ENCODE data around the gene GEMIN5. TPM values are rescaled to one million over a fixed set of nuclear protein-coding genes. Genes with fewer than 3 reads are reported as not detected.
"Not testable (repeated sequence)": the region's sequence is repeated elsewhere in the genome, so short reads cannot be mapped to it uniquely, and the experiment has no call there.

The GEMIN5 gene
- total and polyA plus RNA-seq, 8 donors, result 10.2 to 24.7 (median 22.7) TPM

DNA sequence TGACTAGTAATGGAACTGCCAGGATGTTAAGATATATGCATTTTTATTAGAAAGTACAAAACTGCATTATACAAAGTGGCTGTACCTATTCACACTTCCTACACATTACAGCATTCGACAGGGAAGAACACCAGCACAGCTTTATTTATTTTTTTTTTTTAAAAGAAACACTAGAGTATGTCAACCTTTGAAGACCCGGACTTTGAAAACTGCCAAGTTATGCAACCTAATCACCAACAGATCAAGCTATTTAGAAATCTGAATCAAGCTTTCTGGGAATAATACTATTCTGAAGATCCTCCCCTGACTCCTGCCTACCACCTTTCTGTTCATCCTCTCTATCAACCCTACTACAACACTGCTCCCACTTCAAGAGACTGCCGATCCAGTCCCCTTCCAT is 4.5 kb downstream of the GEMIN5 start:
- H3K36me3 ChIP-seq, result peaks cover 0 to 54% of the 10 kb centered on the region in 2 donors
- no peak overlapping the region for H3K27ac ChIP-seq
- TF ChIP-seq, protein P1, sequence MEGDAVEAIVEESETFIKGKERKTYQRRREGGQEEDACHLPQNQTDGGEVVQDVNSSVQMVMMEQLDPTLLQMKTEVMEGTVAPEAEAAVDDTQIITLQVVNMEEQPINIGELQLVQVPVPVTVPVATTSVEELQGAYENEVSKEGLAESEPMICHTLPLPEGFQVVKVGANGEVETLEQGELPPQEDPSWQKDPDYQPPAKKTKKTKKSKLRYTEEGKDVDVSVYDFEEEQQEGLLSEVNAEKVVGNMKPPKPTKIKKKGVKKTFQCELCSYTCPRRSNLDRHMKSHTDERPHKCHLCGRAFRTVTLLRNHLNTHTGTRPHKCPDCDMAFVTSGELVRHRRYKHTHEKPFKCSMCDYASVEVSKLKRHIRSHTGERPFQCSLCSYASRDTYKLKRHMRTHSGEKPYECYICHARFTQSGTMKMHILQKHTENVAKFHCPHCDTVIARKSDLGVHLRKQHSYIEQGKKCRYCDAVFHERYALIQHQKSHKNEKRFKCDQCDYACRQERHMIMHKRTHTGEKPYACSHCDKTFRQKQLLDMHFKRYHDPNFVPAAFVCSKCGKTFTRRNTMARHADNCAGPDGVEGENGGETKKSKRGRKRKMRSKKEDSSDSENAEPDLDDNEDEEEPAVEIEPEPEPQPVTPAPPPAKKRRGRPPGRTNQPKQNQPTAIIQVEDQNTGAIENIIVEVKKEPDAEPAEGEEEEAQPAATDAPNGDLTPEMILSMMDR (IDR thresholded peaks at IDR 0.05), result no peak
- ATAC-seq (no peak), DNase-seq (no peak)
- H3K27me3 ChIP-seq, result no peaks in the 10 kb centered on the region
- H3K4me1 ChIP-seq, result peaks cover 0 to 19% of the 10 kb centered on the region in 2 donors
- intact Hi-C loops (cut with DNase I), result no loop called here
- no peak overlapping the region for H3K4me3 ChIP-seq
- no peaks in the 10 kb centered on the region for H3K9me3 ChIP-seq

DNA sequence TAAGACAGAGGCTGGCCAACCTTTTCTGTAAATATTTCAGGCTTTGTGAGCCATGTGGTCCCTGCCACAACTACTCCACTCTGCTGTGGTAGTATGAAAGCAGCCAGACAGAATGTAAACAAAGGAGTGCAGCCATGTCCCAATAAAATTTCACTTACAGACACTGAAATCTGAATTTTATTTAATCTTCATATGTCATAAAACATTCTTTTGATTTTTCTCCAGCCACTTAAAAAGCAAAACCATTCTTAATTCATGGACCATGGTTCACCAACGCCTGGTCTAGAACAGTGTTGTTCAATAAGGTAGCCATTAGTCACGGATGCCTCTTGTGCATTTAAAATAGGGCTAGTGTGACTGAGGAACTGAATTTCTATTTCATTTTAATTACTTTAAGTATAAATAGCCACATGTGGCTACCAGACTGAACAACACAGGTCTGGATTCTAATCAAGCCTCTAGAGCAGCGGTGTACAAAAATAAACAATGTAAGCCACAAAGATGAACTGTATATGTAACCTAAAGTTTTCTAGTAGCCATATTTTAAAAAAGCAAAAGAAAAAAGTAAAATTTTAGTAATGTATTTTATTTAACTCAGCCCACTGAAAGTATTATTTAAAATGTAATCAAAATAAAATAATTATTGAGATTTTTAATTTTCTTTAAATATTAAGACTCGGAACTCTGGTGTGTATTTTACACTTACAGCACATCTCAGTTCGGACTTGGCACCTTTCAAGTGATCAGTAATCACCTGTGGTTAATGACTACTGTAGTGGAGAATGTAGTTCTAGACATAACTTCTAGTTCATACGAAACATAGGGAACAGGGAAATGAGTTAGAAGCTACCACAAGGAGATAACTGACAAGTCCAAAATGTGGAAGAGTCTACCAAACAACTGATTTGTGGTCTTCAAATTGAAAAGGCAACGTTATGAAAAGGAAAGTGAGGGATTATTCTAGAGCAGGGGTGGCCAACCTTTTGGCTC is 14.3 kb downstream of the GEMIN5 start:
- TF ChIP-seq, protein P1 (IDR thresholded peaks at IDR 0.05), result no peak
- Histone ChIP-seq H3K9me3 (no peaks in the 10 kb centered on the region), H3K4me3 (no peak overlapping the region), H3K27ac (no peak overlapping the region), H3K27me3 (no peaks in the 10 kb centered on the region), H3K4me1 (no peaks in the 10 kb centered on the region), H3K36me3 (peaks cover 0 to 91% of the 10 kb centered on the region in 2 donors)
- DNase-seq (no peak), ATAC-seq (no peak)
- intact Hi-C loops (cut with DNase I), result no loop called here

DNA sequence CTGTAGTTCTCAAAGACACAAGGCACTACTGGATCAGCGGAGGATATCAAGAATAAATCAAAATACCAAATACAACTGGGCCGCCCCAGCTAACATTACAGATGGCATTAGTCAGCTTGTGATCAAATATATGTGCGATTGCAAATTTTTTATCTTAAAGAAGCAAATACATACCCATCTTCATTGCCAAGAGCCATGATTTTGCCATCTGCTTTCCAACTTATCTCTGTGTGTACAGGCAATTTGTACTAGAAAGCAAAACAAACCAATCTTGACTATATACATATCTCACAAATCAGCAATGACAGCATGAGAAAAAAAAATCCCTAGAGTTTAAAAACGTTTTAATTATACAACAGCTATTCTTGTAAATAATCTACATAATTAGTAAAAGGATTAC is 20.3 kb downstream of the GEMIN5 start:
- Histone ChIP-seq H3K9me3 (no peaks in the 10 kb centered on the region), H3K36me3 (peaks cover 0 to 83% of the 10 kb centered on the region in 2 donors), H3K4me3 (no peak overlapping the region), H3K4me1 (no peaks in the 10 kb centered on the region), H3K27me3 (no peaks in the 10 kb centered on the region), H3K27ac (no peak overlapping the region)
- ATAC-seq (no peak), DNase-seq (no peak)
- intact Hi-C loops (cut with DNase I), result no loop called here
- TF ChIP-seq, protein P1 (IDR thresholded peaks at IDR 0.05), result no peak

DNA sequence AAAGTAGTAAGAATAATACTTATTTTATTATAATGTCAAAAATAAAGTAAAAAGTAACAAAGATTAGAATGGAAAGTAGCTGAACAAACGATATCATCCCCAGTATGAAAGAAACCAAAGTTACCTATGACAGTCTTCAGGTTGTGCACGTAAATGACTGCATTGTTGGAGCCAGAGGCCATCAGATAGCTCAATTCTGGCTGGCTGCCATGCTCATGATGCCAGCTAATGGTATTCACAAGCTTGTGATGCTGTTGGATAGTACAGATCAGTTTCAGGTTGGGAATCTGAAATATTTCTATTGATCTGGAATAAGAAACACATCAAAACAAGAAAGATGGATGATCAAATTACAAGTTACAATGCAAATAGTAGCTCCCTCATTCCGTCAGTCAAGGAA is 21.1 kb downstream of the GEMIN5 start:
- DNase-seq (no peak), ATAC-seq (no peak)
- TF ChIP-seq, protein P1 (IDR thresholded peaks at IDR 0.05), result no peak
- Histone ChIP-seq H3K36me3 (peaks cover 0 to 85% of the 10 kb centered on the region in 2 donors), H3K4me1 (no peaks in the 10 kb centered on the region), H3K27ac (no peak overlapping the region), H3K9me3 (no peaks in the 10 kb centered on the region), H3K27me3 (no peaks in the 10 kb centered on the region), H3K4me3 (no peak overlapping the region)
- intact Hi-C loops (cut with DNase I), result no loop called here

DNA sequence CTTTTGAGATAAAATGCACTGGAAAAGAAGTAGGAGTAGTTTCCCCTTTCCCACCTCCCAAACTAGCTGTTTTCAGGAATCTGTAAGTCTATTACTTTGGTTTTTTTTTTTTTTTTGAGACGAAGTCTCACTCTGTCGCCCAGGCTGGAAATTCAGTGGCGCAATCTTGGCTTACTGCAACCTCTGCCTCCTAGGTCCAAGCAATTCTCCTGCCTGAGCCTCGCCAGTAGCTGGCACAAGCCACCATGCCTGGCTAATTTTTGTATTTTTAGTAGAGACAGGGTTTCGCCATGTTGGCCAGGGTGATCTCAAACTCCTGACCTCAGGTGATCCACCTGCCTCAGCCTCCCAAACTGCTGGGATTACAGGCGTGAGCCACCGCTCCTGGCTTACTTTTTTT is 32.4 kb downstream of the GEMIN5 start:
- H3K4me3 ChIP-seq; ATAC-seq; H3K4me1 ChIP-seq; H3K27ac ChIP-seq; intact Hi-C loops (cut with DNase I); H3K9me3 ChIP-seq; DNase-seq; H3K27me3 ChIP-seq: not testable (repeated sequence)
- peaks cover 0 to 99% of the 10 kb centered on the region in 2 donors for H3K36me3 ChIP-seq
